ENCODE results near the gene MRPS12.
A peak's percentile ranks its signal among the peaks of the same experiment; 100 is the strongest.
"Not testable (repeated sequence)": the region's sequence is repeated elsewhere in the genome, so short reads cannot be mapped to it uniquely, and the experiment has no call there.

MRPS12 gene

GRCh38 chr19:38930776-38931520 is at the start of gene MRPS12:
MRPS12 (plus strand) TSS chr19:38930944; CDS start chr19:38931295, 351 bp downstream.
- peak; percentile 98 for DNase-seq (ENCODE audit: low spot score)

GRCh38 chr19:38883286-38883685 is 47.5 kb upstream of the MRPS12 start:
- DNase-seq (ENCODE audit: low spot score): no peak

- DNase-seq (ENCODE audit: low spot score): not testable (repeated sequence)
Measured at GRCh38 chr19:38884691-38885090, 46.1 kb upstream of the MRPS12 start.

- DNase-seq (ENCODE audit: low spot score): no peak
Measured at GRCh38 chr19:38888876-38889275, 41.9 kb upstream of the MRPS12 start.

- DNase-seq (ENCODE audit: low spot score): no peak
Measured at GRCh38 chr19:38889803-38890202, 40.9 kb upstream of the MRPS12 start.

- no peak for DNase-seq (ENCODE audit: low spot score)
Measured at GRCh38 chr19:38890686-38891085, 40.1 kb upstream of the MRPS12 start.

GRCh38 chr19:38891771-38892170 is 39.0 kb upstream of the MRPS12 start:
- peak; percentile 56 for DNase-seq (ENCODE audit: low spot score)

GRCh38 chr19:38892841-38893240 is 37.9 kb upstream of the MRPS12 start:
- no peak for DNase-seq (ENCODE audit: low spot score)

GRCh38 chr19:38893341-38893771 is 37.4 kb upstream of the MRPS12 start:
- DNase-seq (ENCODE audit: low spot score): no peak

- no peak for DNase-seq (ENCODE audit: low spot score)
Measured at GRCh38 chr19:38894968-38895367, 35.8 kb upstream of the MRPS12 start.

- DNase-seq (ENCODE audit: low spot score): no peak
Measured at GRCh38 chr19:38898788-38899446, 31.8 kb upstream of the MRPS12 start.

GRCh38 chr19:38899447-38900201 is 31.1 kb upstream of the MRPS12 start, which contains the start of the genes NFKBIB and SIRT2:
NFKBIB (plus strand) TSS chr19:38899969; CDS start chr19:38900033, 64 bp downstream.
SIRT2 (minus strand) TSS chr19:38899618; CDS start chr19:38899521, 97 bp downstream.
- peak; percentile 99 for DNase-seq (ENCODE audit: low spot score)

GRCh38 chr19:38900202-38900629 is 30.5 kb upstream of the MRPS12 start:
- peak; percentile 17 for DNase-seq (ENCODE audit: low spot score)

- no peak for DNase-seq (ENCODE audit: low spot score)
Measured at GRCh38 chr19:38900743-38901190, 30.0 kb upstream of the MRPS12 start.

GRCh38 chr19:38901683-38902082 is 29.1 kb upstream of the MRPS12 start:
- DNase-seq (ENCODE audit: low spot score): no peak

- DNase-seq (ENCODE audit: low spot score): no peak
Measured at GRCh38 chr19:38904581-38905539, 25.9 kb upstream of the MRPS12 start.

- DNase-seq (ENCODE audit: low spot score): no peak
Measured at GRCh38 chr19:38905620-38906019, 25.1 kb upstream of the MRPS12 start.

GRCh38 chr19:38907227-38907626 is 23.5 kb upstream of the MRPS12 start:
- no peak for DNase-seq (ENCODE audit: low spot score)

GRCh38 chr19:38907670-38908069 is 23.1 kb upstream of the MRPS12 start:
- no peak for DNase-seq (ENCODE audit: low spot score)

GRCh38 chr19:38908911-38909310 is 21.8 kb upstream of the MRPS12 start:
- no peak for DNase-seq (ENCODE audit: low spot score)

GRCh38 chr19:38910488-38910887 is 20.3 kb upstream of the MRPS12 start:
- DNase-seq (ENCODE audit: low spot score): no peak
